SK-N-MC (cell line): ENCODE data around the gene CCNF.

Experiments
- EZH2 ChIP-seq: fragments of 200-600 bp; sonication (generic); IDR thresholded peaks from one replicate; pipeline ENCODE4 v1.6.1; 2017; ENCODE audit warnings: antibody characterized with exemption
- FOXP2 ChIP-seq: optimal IDR thresholded peaks from 2 replicates; pipeline ENCODE3; 2011; ENCODE audit warnings: mild to moderate bottlenecking, moderate library complexity; ENCODE audit not compliant: insufficient read depth; ENCODE audit errors: extremely low read length, control extremely low read depth
- POLR2AphosphoS5 ChIP-seq: IDR thresholded peaks from 2 replicates; pipeline ENCODE4 v1.6.1; 2012; ENCODE audit warnings: mild to moderate bottlenecking, low read depth, low read length, borderline replicate concordance

- no peak for TF ChIP-seq EZH2
- TF ChIP-seq POLR2AphosphoS5 = no peak
- no peak for TF ChIP-seq FOXP2
Measured at GRCh38 chr16:2449118-2449517, 19.9 kb downstream of the CCNF start.
